Measurements from ENCODE around the gene OTOF.
"Not testable (repeated sequence)": the region's sequence is repeated elsewhere in the genome, so short reads cannot be mapped to it uniquely, and the experiment has no call there.

Gene OTOF

GRCh38 chr2:26479789-26480565, 2.1 kb upstream of the OTOF start:
- DNase-seq (ENCODE audit: low spot score): no peak

GRCh38 chr2:26479131-26479788, 1.3 kb upstream of the OTOF start:
- DNase-seq (ENCODE audit: low spot score): no peak

- no peak for DNase-seq (ENCODE audit: low spot score)
Measured at GRCh38 chr2:26478366-26478765, 442 bp upstream of the OTOF start.

- no peak for DNase-seq (ENCODE audit: low spot score)
Measured at GRCh38 chr2:26477126-26477910, 606 bp downstream of the OTOF start.

- DNase-seq (ENCODE audit: low spot score): no peak
Measured at GRCh38 chr2:26475832-26476501, 2.0 kb downstream of the OTOF start.

GRCh38 chr2:26475037-26475436, 2.9 kb downstream of the OTOF start:
- DNase-seq (ENCODE audit: low spot score): no peak

- DNase-seq (ENCODE audit: low spot score): no peak
Measured at GRCh38 chr2:26474261-26474785, 3.6 kb downstream of the OTOF start.

GRCh38 chr2:26473796-26474195, 4.1 kb downstream of the OTOF start:
- no peak for DNase-seq (ENCODE audit: low spot score)

GRCh38 chr2:26472821-26473655, 4.9 kb downstream of the OTOF start:
- no peak for DNase-seq (ENCODE audit: low spot score)

- DNase-seq (ENCODE audit: low spot score): peak; percentile 45
Measured at GRCh38 chr2:26471766-26472706, 5.9 kb downstream of the OTOF start.

GRCh38 chr2:26471289-26471688, 6.6 kb downstream of the OTOF start:
- peak; percentile 42 for DNase-seq (ENCODE audit: low spot score)

GRCh38 chr2:26470601-26471260, 7.2 kb downstream of the OTOF start:
- DNase-seq (ENCODE audit: low spot score): no peak

- no peak for DNase-seq (ENCODE audit: low spot score)
Measured at GRCh38 chr2:26469955-26470354, 8.0 kb downstream of the OTOF start.

GRCh38 chr2:26469092-26469710, 8.7 kb downstream of the OTOF start:
- DNase-seq (ENCODE audit: low spot score): peak; percentile 76

- DNase-seq (ENCODE audit: low spot score): not testable (repeated sequence)
Measured at GRCh38 chr2:26468544-26468943, 9.4 kb downstream of the OTOF start.

GRCh38 chr2:26466662-26467310, 11.1 kb downstream of the OTOF start:
- DNase-seq (ENCODE audit: low spot score): no peak

GRCh38 chr2:26465981-26466471, 11.9 kb downstream of the OTOF start:
- DNase-seq (ENCODE audit: low spot score): no peak

GRCh38 chr2:26465266-26465925, 12.5 kb downstream of the OTOF start:
- no peak for DNase-seq (ENCODE audit: low spot score)
